A549 (cell line): ENCODE data around the gene FKBP6. TPM values are rescaled to one million over a fixed set of nuclear protein-coding genes. Genes with fewer than 3 reads are reported as not detected.
A peak's percentile ranks its signal among the peaks of the same experiment; 100 is the strongest.
"Not testable (repeated sequence)": the region's sequence is repeated elsewhere in the genome, so short reads cannot be mapped to it uniquely, and the experiment has no call there.

Experiments
- ATAC-seq, 2 experiments: fragments of 200-7000 bp in 1 of 2; fragments of >200 bp in 1 of 2; cut with Nextera tagmentation in 1 of 2; cut with Tn5 transposase in 1 of 2; 3 replicates each; pipeline versions ENCODE4 v1.8.0 to v1.9.1; 2018 to 2020; ENCODE audit warnings: mild to moderate bottlenecking in 1 of 2, moderate library complexity in 1 of 2
- CTCF ChIA-PET: fragments of 300-600 bp; sonication (Branson Sonifier 250); formaldehyde crosslinking; extraction: SDS; loops from one replicate; lab custom pipeline; 2021; ENCODE audit warnings: antibody characterized with exemption, inconsistent platforms; lab: Yijun Ruan, JAX
- POLR2A ChIA-PET: fragments of 350-600 bp; formaldehyde crosslinking; extraction: SDS; loops from one replicate; lab custom pipeline; 2021; ENCODE audit warnings: antibody characterized with exemption, inconsistent platforms; lab: Yijun Ruan, JAX
- DNase-seq, 2 experiments: peaks; one replicate each; pipeline versions ENCODE4 v3.0.0 to v3.0.0-alpha.2; 2011 to 2016; ENCODE audit warnings: low read depth in 1 of 2, low spot score in 1 of 2
- FAIRE-seq: peaks from 2 replicates; lab custom pipeline; 2011; peaks lifted over from hg19 to GRCh38; lab: Jason Lieb, UNC
- H3K27ac ChIP-seq, 2 experiments: fragments of >200 bp; sonication (Bioruptor Twin); formaldehyde crosslinking; 3 replicates each; pipeline ENCODE4 v1.5.1; 2016 to 2017
- H3K4me1 ChIP-seq: fragments of >200 bp; sonication (Bioruptor Twin); formaldehyde crosslinking; 3 replicates; pipeline ENCODE4 v1.6.1; 2016
- H3K4me2 ChIP-seq: fragments of >200 bp; sonication (Bioruptor Twin); formaldehyde crosslinking; 3 replicates; pipeline ENCODE4 v1.6.1; 2016
- H3K4me3 ChIP-seq: fragments of >200 bp; sonication (Bioruptor Twin); formaldehyde crosslinking; 3 replicates; pipeline ENCODE4 v1.5.1; 2016
- H3K9me3 ChIP-seq: fragments of >200 bp; sonication (Bioruptor Twin); formaldehyde crosslinking; 3 replicates; pipeline ENCODE4 v1.6.1; 2016
- BHLHE40 ChIP-seq: IDR thresholded peaks from 2 replicates; pipeline ENCODE4 v1.6.1; 2012; ENCODE audit warnings: low read depth, low read length, inconsistent platforms
- CBX2 ChIP-seq: fragments of 200-600 bp; sonication (generic); IDR thresholded peaks from 2 replicates; pipeline ENCODE4 v1.6.1; 2016; ENCODE audit warnings: low read depth, mild to moderate bottlenecking, borderline replicate concordance
- CHD2 ChIP-seq: fragments of 150-350 bp; IDR thresholded peaks from 2 replicates; pipeline ENCODE4 v1.6.1; 2014; ENCODE audit warnings: low read length; ENCODE audit not compliant: partially characterized antibody
- CTCF ChIP-seq: fragments of >200 bp; sonication (Bioruptor Twin); formaldehyde crosslinking; IDR thresholded peaks from 3 replicates; pipeline ENCODE4 v1.5.1; 2016
- E2F6 ChIP-seq: IDR thresholded peaks from 2 replicates; pipeline ENCODE4 v1.6.1; 2012; ENCODE audit warnings: low read depth, borderline replicate concordance
- EHF ChIP-seq: fragments of 250-450 bp; sonication (Bioruptor Pico); IDR thresholded peaks from 2 replicates; pipeline ENCODE4 v1.5.0; 2020; ENCODE audit warnings: mild to moderate bottlenecking
- FOSL2 ChIP-seq, 2 experiments: fragments of 450-650 bp in 1 of 2; fragments of >200 bp in 1 of 2; sonication (Bioruptor Twin) in 1 of 2; formaldehyde crosslinking; IDR thresholded peaks; 2 replicates each; pipeline versions ENCODE4 v1.5.0 to v1.6.1; 2016 to 2020; ENCODE audit warnings: mild to moderate bottlenecking in 1 of 2, moderate library complexity in 1 of 2
- HDAC2 ChIP-seq: fragments of 200-600 bp; sonication (generic); IDR thresholded peaks from 2 replicates; pipeline ENCODE4 v1.6.1; 2016
- HOXA7 ChIP-seq: fragments of 250-450 bp; sonication (Bioruptor Pico); IDR thresholded peaks from 2 replicates; pipeline ENCODE4 v1.5.0; 2020; ENCODE audit warnings: mild to moderate bottlenecking, moderate library complexity
- HOXB5 ChIP-seq: fragments of 250-450 bp; sonication (Bioruptor Pico); IDR thresholded peaks from 2 replicates; pipeline ENCODE4 v1.5.0; 2020; ENCODE audit warnings: mild to moderate bottlenecking, moderate library complexity
- KDM5A ChIP-seq: fragments of 200-600 bp; sonication (generic); IDR thresholded peaks from 2 replicates; pipeline ENCODE4 v1.6.1; 2016; ENCODE audit warnings: antibody characterized with exemption, mild to moderate bottlenecking
- NFE2L2 ChIP-seq: fragments of 150-350 bp; conservative IDR thresholded peaks from 2 replicates; pipeline ENCODE4 v1.6.1; 2014; ENCODE audit warnings: low read length
- POLR2AphosphoS2 ChIP-seq: conservative IDR thresholded peaks from 2 replicates; pipeline ENCODE4 v1.6.1; 2012; ENCODE audit warnings: low read length, improper control_type of control experiment, inconsistent platforms
- RFX5 ChIP-seq: fragments of 450-650 bp; IDR thresholded peaks from 2 replicates; pipeline ENCODE4 v1.7.1; 2014; ENCODE audit warnings: antibody characterized with exemption, mild to moderate bottlenecking, moderate library complexity
- TP53 ChIP-seq: fragments of 250-450 bp; sonication (Bioruptor Pico); IDR thresholded peaks from 2 replicates; pipeline ENCODE4 v1.5.0; 2021; ENCODE audit warnings: mild to moderate bottlenecking, moderate library complexity
- WGBS: methylation state at CpG from one replicate; pipeline ENCODE4 v1.1.6; 2017; ENCODE audit errors: missing lambda C conversion rate; 5-methylcytosine and 5-hydroxymethylcytosine counted together
- polyA plus RNA-seq, 4 experiments: library from polyadenylated mRNA; depleted of rRNA in 3 of 4; stranded (reverse); fragments of >200 nt; fragmentation: RNase III in 1 of 4; extraction: RNeasy Plus Mini Kit Qiagen cat#74134 plus additional on column Dnase treatment in 1 of 4; gene quantifications; 2 replicates in 3 of 4; 3 replicates in 1 of 4; pipeline ENCODE4 v1.2.3, GENCODE V29; 2011 to 2017
- TF ChIP-seq, protein P1 (sequence below): fragments of 200-600 bp; sonication (generic); IDR thresholded peaks from 2 replicates; pipeline ENCODE4 v1.6.1; 2016; ENCODE audit warnings: antibody characterized with exemption, mild to moderate bottlenecking, moderate library complexity

Gene FKBP6
- polyA plus RNA-seq, 2 of the 4 experiments (the other 2 are of a cell fraction) = 0.04 TPM; not detected in 1

- TF ChIP-seq E2F6 (no peak), FOSL2 (IDR thresholded peaks at IDR 0.05) (no peak), FOSL2 (CRISPR knock-in tag; IDR thresholded peaks at IDR 0.05) (no peak), RFX5 (no peak), CHD2 (no peak), HOXA7 (no peak), BHLHE40 (no peak)
- TF ChIP-seq, all 56 proteins: peak for 0
Observed at GRCh38 chr7:73359746-73360375, 31.9 kb downstream of the FKBP6 start (continued).

DNA sequence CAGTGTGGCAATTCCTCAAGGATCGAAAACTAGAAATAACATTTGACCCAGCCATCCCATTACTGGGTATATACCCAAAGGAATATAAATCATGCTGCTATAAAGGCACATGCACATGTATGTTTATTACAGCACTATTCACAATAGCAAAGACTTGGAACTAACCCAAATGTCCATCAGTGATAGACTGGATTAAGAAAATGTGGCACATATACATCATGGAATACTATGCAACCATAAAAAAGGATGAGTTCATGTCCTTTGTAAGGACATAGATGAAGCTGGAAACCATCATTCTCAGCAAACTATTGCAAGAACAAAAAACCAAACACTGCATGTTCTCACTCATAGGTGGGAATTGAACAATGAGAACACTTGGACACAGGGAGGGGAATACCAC lies 32.6 kb downstream of the FKBP6 start:
- FAIRE-seq, DNase-seq, H3K4me1 ChIP-seq, H3K9me3 ChIP-seq, POLR2A ChIA-PET, H3K27ac ChIP-seq, CTCF ChIA-PET, H3K4me3 ChIP-seq, ATAC-seq, H3K4me2 ChIP-seq: not testable (repeated sequence)
- WGBS = 64% methylated on average over 1 of the region's 1 CpG

- 66% methylated on average over 28 of the region's 28 CpGs for WGBS
- CTCF ChIA-PET = interaction anchor here (2.2 kb wide), 1 partner anchor 21 kb away, joined by 5 read pairs; no protein-coding TSS in a partner anchor
- POLR2A ChIA-PET = no interaction called here
- no peak for DNase-seq
- Histone ChIP-seq H3K9me3 (no peaks in the 10 kb centered on the region), H3K4me3 (no peak overlapping the region), H3K4me2 (no peak overlapping the region), H3K4me1 (peaks cover 6% of the 10 kb centered on the region; the same call in 2 of the 3 replicates), H3K27ac (no peak overlapping the region)
- FAIRE-seq = no peak
- TF ChIP-seq TP53 (CRISPR knock-in tag) = no peak
- no peak for TF ChIP-seq HDAC2
- no peak for TF ChIP-seq HOXB5 (CRISPR knock-in tag)
- TF ChIP-seq EHF (CRISPR knock-in tag) = no peak
- TF ChIP-seq KDM5A = no peak
- ATAC-seq = peak in 1 of 2 experiments; percentile 20; a peak in 1 of 6 replicates
Observed at GRCh38 chr7:73363225-73364005, 35.5 kb downstream of the FKBP6 start.

DNA sequence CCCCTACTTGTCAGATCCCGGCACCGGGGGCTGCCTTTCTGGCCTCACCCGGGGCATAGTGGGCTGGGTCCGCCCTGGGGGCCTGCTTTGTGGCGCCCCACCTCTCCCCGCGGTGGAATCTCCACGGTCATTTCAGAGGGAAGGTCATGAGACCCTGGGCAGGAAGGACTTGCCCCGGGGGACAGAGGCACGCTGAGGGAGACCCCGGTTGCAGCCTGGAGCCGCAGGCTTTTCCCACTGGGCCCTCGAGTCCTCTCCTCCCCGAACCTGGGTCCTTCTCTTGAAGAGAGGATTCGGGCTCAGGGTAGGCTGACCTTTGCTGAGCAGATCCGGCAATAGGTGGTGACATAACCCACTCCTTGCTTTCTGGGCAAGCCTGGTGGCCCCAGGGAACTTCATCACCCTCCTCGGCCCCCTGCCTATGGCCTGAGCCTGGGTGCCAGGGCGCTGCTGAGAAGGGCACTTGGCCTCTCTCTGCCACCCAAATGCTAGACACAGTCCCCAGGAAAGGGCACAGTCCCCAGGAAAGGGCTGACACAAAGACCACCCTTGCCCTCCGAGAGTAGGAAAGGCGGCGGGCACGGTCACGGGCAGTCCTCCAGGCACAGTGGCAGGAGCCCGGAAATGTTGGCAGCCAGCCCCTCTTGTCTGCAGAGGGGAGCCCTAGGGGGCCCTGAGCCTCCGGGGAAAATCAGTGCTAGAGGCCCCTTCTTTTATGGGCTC lies 36.2 kb downstream of the FKBP6 start:
- POLR2A ChIA-PET = no interaction called here
- Histone ChIP-seq H3K4me1 (no peaks in the 10 kb centered on the region), H3K4me3 (no peak overlapping the region), H3K27ac (no peak overlapping the region), H3K4me2 (no peak overlapping the region), H3K9me3 (no peaks in the 10 kb centered on the region)
- FAIRE-seq = no peak
- WGBS = 50% methylated on average over 16 of the region's 25 CpGs
- DNase-seq = no peak
- ATAC-seq = peak; percentile 28 to 31; a peak in 3 of 6 replicates
- TF ChIP-seq E2F6 = no peak
- TF ChIP-seq, protein P1, sequence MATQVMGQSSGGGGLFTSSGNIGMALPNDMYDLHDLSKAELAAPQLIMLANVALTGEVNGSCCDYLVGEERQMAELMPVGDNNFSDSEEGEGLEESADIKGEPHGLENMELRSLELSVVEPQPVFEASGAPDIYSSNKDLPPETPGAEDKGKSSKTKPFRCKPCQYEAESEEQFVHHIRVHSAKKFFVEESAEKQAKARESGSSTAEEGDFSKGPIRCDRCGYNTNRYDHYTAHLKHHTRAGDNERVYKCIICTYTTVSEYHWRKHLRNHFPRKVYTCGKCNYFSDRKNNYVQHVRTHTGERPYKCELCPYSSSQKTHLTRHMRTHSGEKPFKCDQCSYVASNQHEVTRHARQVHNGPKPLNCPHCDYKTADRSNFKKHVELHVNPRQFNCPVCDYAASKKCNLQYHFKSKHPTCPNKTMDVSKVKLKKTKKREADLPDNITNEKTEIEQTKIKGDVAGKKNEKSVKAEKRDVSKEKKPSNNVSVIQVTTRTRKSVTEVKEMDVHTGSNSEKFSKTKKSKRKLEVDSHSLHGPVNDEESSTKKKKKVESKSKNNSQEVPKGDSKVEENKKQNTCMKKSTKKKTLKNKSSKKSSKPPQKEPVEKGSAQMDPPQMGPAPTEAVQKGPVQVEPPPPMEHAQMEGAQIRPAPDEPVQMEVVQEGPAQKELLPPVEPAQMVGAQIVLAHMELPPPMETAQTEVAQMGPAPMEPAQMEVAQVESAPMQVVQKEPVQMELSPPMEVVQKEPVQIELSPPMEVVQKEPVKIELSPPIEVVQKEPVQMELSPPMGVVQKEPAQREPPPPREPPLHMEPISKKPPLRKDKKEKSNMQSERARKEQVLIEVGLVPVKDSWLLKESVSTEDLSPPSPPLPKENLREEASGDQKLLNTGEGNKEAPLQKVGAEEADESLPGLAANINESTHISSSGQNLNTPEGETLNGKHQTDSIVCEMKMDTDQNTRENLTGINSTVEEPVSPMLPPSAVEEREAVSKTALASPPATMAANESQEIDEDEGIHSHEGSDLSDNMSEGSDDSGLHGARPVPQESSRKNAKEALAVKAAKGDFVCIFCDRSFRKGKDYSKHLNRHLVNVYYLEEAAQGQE = no peak
- TF ChIP-seq CBX2 = no peak
- no peak for TF ChIP-seq CTCF
- no peak for TF ChIP-seq POLR2AphosphoS2
- TF ChIP-seq NFE2L2 = no peak
- no peak for TF ChIP-seq HDAC2
- CTCF ChIA-PET = no interaction called here
